HCT116 (cell line): ENCODE data around the gene SPRED3. TPM values are rescaled to one million over a fixed set of nuclear protein-coding genes. Genes with fewer than 3 reads are reported as not detected.

Experiments used
- ATAC-seq: fragments of 200-7000 bp; cut with Tn5 transposase; 2 replicates; pipeline ENCODE4 v1.9.1; 2020; ENCODE audit warnings: mild to moderate bottlenecking, moderate library complexity
- BruUV-seq: library from RNA; stranded (reverse); fragments of 400-500 nt; replicated peaks from 2 replicates; lab custom pipeline; 2021; lab: Mats Ljungman, UMichigan
- CTCF ChIA-PET: fragments of 300-600 bp; sonication (Branson Sonifier 250); formaldehyde crosslinking; loops from one replicate; lab custom pipeline; 2021; ENCODE audit warnings: antibody characterized with exemption; lab: Charles Lee
- POLR2A ChIA-PET: fragments of 300-600, 350-600 bp; sonication (Branson Sonifier 250); formaldehyde crosslinking; loops from one replicate; lab custom pipeline; 2021; ENCODE audit warnings: antibody characterized with exemption; lab: Charles Lee
- RAD21 ChIA-PET, 2 experiments: fragments of 300-600 bp; sonication (Branson Sonifier 250); formaldehyde crosslinking; loops; one replicate each; lab custom pipeline; 2023; ENCODE audit warnings: low total read pairs in 2 of 2; ENCODE audit not compliant: uncharacterized antibody in 2 of 2, unreplicated experiment in 2 of 2, low non-redundant PET in 1 of 2; lab: Charles Lee
- DNase-seq: peaks from one replicate; pipeline ENCODE4 v3.0.0-alpha.2; 2010; ENCODE audit warnings: low read depth, low spot score
- H2AFZ ChIP-seq: fragments of 200-600 bp; shearing (Covaris generic), sonication (generic); 2 replicates; pipeline ENCODE4 v1.6.1; 2017; ENCODE audit warnings: low read depth, mixed run types, mixed read lengths, antibody characterized with exemption, low read length; ENCODE audit not compliant: poor library complexity, severe bottlenecking
- H3K27ac ChIP-seq: 2 replicates; pipeline ENCODE4 v1.5.1; 2012; ENCODE audit warnings: low read depth, low read length
- H3K27me3 ChIP-seq: fragments of 200-600 bp; sonication (generic); 2 replicates; pipeline ENCODE4 v1.6.1; 2016; ENCODE audit warnings: mixed run types, low read length, mixed read lengths; ENCODE audit not compliant: insufficient read depth
- H3K36me3 ChIP-seq, 2 experiments: fragments of 200-500 bp in 1 of 2; fragments of 200-600 bp in 1 of 2; sonication (Bioruptor generic) in 1 of 2; sonication (generic) in 1 of 2; 2 replicates each; pipeline versions ENCODE4 v1.5.1 to v1.6.1; 2014 to 2016; ENCODE audit warnings: low read length in 2 of 2, inconsistent platforms in 1 of 2, mixed read lengths in 1 of 2, mixed run types in 1 of 2; ENCODE audit not compliant: insufficient read depth in 2 of 2, control insufficient read depth in 1 of 2
- H3K4me1 ChIP-seq, 2 experiments: fragments of 200-600 bp in 1 of 2; sonication (generic) in 1 of 2; 2 replicates each; pipeline versions ENCODE4 v1.5.1 to v1.6.1; 2012 to 2017; ENCODE audit warnings: low read length in 2 of 2, inconsistent platforms in 1 of 2, mild to moderate bottlenecking in 1 of 2, mixed read lengths in 1 of 2, mixed run types in 1 of 2, moderate library complexity in 1 of 2; ENCODE audit not compliant: insufficient read depth in 2 of 2, control insufficient read depth in 1 of 2
- H3K4me2 ChIP-seq: fragments of 200-600 bp; sonication (generic); 2 replicates; pipeline ENCODE4 v1.6.1; 2017; ENCODE audit warnings: mixed run types, low read length, mixed read lengths
- H3K4me3 ChIP-seq, 2 experiments: fragments of 200-600 bp in 1 of 2; sonication (generic) in 1 of 2; replicated peaks in 1 of 2; 2 replicates each; pipeline ENCODE4 v1.5.1; 2011 to 2016; ENCODE audit warnings: low read length in 2 of 2, control low read depth in 1 of 2, low read depth in 1 of 2, mild to moderate bottlenecking in 1 of 2, mixed read lengths in 1 of 2, mixed run types in 1 of 2
- H3K79me2 ChIP-seq: fragments of 200-600 bp; sonication (generic); 2 replicates; pipeline ENCODE4 v1.6.1; 2017; ENCODE audit warnings: mild to moderate bottlenecking, mixed run types, low read length, moderate library complexity, mixed read lengths; ENCODE audit not compliant: insufficient read depth
- H3K9ac ChIP-seq: fragments of 200-600 bp; sonication (generic); 2 replicates; pipeline ENCODE4 v1.6.1; 2016; ENCODE audit warnings: low read length, mixed read lengths
- H3K9me2 ChIP-seq: fragments of 200-600 bp; sonication (generic), shearing (Covaris generic); 2 replicates; pipeline ENCODE4 v1.6.1; 2017; ENCODE audit warnings: mixed run types, mild to moderate bottlenecking, moderate library complexity; ENCODE audit not compliant: insufficient read depth
- H3K9me3 ChIP-seq, 2 experiments: fragments of 200-500 bp in 1 of 2; fragments of 200-600 bp in 1 of 2; sonication (Bioruptor generic) in 1 of 2; sonication (generic) in 1 of 2; 2 replicates each; pipeline ENCODE4 v1.6.1; 2014 to 2017; ENCODE audit warnings: low read length in 2 of 2, mixed read lengths in 2 of 2, inconsistent platforms in 1 of 2, low read depth in 1 of 2, mild to moderate bottlenecking in 1 of 2, mixed run types in 1 of 2, moderate library complexity in 1 of 2; ENCODE audit not compliant: control insufficient read depth in 1 of 2, insufficient read depth in 1 of 2
- H4K20me1 ChIP-seq: fragments of 200-600 bp; sonication (generic), shearing (Covaris generic); 2 replicates; pipeline ENCODE4 v1.6.1; 2017; ENCODE audit warnings: mixed run types, mild to moderate bottlenecking, moderate library complexity; ENCODE audit not compliant: insufficient read depth
- CBX3 ChIP-seq: IDR thresholded peaks from 2 replicates; pipeline ENCODE4 v1.6.1; 2012; ENCODE audit warnings: low read depth
- EGR1 ChIP-seq: IDR thresholded peaks from 2 replicates; pipeline ENCODE4 v1.6.1; 2012; ENCODE audit warnings: low read depth
- ELF1 ChIP-seq: IDR thresholded peaks from 2 replicates; pipeline ENCODE4 v1.6.1; 2012; ENCODE audit warnings: low read depth, borderline replicate concordance
- EZH2 ChIP-seq: fragments of 200-600 bp; sonication (generic); IDR thresholded peaks from 2 replicates; pipeline ENCODE4 v1.6.1; 2017; ENCODE audit warnings: antibody characterized with exemption, mixed run types
- FOSL1 ChIP-seq: IDR thresholded peaks from 2 replicates; pipeline ENCODE4 v1.6.1; 2012; ENCODE audit warnings: low read depth
- SIN3A ChIP-seq: IDR thresholded peaks from 2 replicates; pipeline ENCODE4 v1.6.1; 2012; ENCODE audit warnings: low read depth
- TCF7L2 ChIP-seq: IDR thresholded peaks from 2 replicates; pipeline ENCODE4 v1.7.0; 2011; ENCODE audit warnings: borderline replicate concordance, inconsistent platforms; ENCODE audit not compliant: insufficient read depth, insufficient read length; ENCODE audit errors: extremely low read depth
- YY1 ChIP-seq: IDR thresholded peaks from 2 replicates; pipeline ENCODE4 v1.6.1; 2011; ENCODE audit warnings: low read length, low read depth, moderate library complexity, mild to moderate bottlenecking; ENCODE audit not compliant: insufficient replicate concordance; ENCODE audit errors: extremely low read depth
- intact Hi-C: fragments of 100-400 bp; cut with micrococcal nuclease; formaldehyde crosslinking; loops from 2 replicates; pipeline ENCODE4 v1.10.0; 2022
- total RNA-seq: library from RNA; stranded (reverse); gene quantifications from one replicate; pipeline ENCODE4 v1.2.1, GENCODE V29; 2021; ENCODE audit not compliant: unreplicated experiment
- TF ChIP-seq, protein P1 (sequence below): IDR thresholded peaks from 2 replicates; pipeline ENCODE4 v1.6.1; 2012
- TF ChIP-seq, protein P2 (sequence below): IDR thresholded peaks from 2 replicates; pipeline ENCODE4 v1.6.1; 2012; ENCODE audit warnings: low read depth
- TF ChIP-seq, protein P3 (sequence below), 3 experiments: fragments of 200-600 bp in 1 of 3; sonication (generic) in 1 of 3; IDR thresholded peaks in 2 of 3; conservative IDR thresholded peaks in 1 of 3; 2 replicates each; pipeline ENCODE4 v1.5.1; 2012 to 2017; ENCODE audit warnings: low read depth in 2 of 3, low read length in 2 of 3, antibody characterized with exemption in 1 of 3, borderline replicate concordance in 1 of 3, control low read depth in 1 of 3, mild to moderate bottlenecking in 1 of 3, mixed read lengths in 1 of 3, mixed run types in 1 of 3, moderate library complexity in 1 of 3; ENCODE audit not compliant: insufficient read depth in 1 of 3
- TF ChIP-seq, protein P4 (sequence below): IDR thresholded peaks from 2 replicates; pipeline ENCODE4 v1.6.1; 2011; ENCODE audit warnings: mild to moderate bottlenecking, low read length, moderate library complexity; ENCODE audit not compliant: insufficient replicate concordance; ENCODE audit errors: extremely low read depth

SPRED3 gene
- total RNA-seq, 1 experiment from 2014 or later, result 3.4 TPM

DNA sequence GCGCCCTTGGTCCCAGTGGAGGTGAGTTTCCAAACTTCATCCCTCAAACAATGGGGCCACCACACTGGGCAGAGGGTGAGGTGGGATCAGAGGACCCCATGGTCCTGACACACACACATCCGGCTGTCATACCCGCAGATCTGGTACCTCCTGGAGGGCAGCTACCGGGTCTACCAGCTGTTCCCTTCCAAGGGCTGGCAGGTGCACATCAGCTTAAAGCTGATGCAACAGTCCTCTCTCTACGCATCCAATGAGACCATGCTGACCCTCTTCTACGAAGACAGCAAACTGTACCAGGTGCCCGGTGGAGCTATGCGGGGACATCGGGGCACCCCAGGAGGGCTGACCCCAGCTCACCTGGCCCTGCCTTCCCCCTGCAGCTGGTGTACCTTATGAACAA lies 28.1 kb upstream of the SPRED3 start:
- RAD21 ChIA-PET, result no interaction called here
- DNase-seq (no peak), ATAC-seq (no peak)
- Histone ChIP-seq H3K9me2 (no peaks in the 10 kb centered on the region), H3K9me3 (no peaks in the 10 kb centered on the region), H4K20me1 (no peaks in the 10 kb centered on the region), H3K4me2 (no peak overlapping the region), H3K4me1 (peaks cover 8 to 20% of the 10 kb centered on the region in 2 experiments; a peak in 3 of 4 replicates), H3K36me3 (no peaks in the 10 kb centered on the region), H3K79me2 (no peaks in the 10 kb centered on the region), H3K9ac (no peak overlapping the region), H3K27ac (no peak overlapping the region), H3K27me3 (peaks cover 11% of the 10 kb centered on the region; the same call in 1 of the 2 replicates), H2AFZ (no peak overlapping the region), H3K4me3 (no peak overlapping the region)
- POLR2A ChIA-PET, result no interaction called here
- CTCF ChIA-PET, result no interaction called here
- TF ChIP-seq, protein P1, sequence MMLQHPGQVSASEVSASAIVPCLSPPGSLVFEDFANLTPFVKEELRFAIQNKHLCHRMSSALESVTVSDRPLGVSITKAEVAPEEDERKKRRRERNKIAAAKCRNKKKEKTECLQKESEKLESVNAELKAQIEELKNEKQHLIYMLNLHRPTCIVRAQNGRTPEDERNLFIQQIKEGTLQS, result no peak
- no peak for TF ChIP-seq FOSL1
- TF ChIP-seq SIN3A, result no peak
- TF ChIP-seq, protein P2, sequence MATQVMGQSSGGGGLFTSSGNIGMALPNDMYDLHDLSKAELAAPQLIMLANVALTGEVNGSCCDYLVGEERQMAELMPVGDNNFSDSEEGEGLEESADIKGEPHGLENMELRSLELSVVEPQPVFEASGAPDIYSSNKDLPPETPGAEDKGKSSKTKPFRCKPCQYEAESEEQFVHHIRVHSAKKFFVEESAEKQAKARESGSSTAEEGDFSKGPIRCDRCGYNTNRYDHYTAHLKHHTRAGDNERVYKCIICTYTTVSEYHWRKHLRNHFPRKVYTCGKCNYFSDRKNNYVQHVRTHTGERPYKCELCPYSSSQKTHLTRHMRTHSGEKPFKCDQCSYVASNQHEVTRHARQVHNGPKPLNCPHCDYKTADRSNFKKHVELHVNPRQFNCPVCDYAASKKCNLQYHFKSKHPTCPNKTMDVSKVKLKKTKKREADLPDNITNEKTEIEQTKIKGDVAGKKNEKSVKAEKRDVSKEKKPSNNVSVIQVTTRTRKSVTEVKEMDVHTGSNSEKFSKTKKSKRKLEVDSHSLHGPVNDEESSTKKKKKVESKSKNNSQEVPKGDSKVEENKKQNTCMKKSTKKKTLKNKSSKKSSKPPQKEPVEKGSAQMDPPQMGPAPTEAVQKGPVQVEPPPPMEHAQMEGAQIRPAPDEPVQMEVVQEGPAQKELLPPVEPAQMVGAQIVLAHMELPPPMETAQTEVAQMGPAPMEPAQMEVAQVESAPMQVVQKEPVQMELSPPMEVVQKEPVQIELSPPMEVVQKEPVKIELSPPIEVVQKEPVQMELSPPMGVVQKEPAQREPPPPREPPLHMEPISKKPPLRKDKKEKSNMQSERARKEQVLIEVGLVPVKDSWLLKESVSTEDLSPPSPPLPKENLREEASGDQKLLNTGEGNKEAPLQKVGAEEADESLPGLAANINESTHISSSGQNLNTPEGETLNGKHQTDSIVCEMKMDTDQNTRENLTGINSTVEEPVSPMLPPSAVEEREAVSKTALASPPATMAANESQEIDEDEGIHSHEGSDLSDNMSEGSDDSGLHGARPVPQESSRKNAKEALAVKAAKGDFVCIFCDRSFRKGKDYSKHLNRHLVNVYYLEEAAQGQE, result no peak
- TF ChIP-seq CBX3, result no peak
- no peak for TF ChIP-seq ELF1
- TF ChIP-seq EZH2, result no peak
- TF ChIP-seq YY1, result no peak
- TF ChIP-seq, protein P3, sequence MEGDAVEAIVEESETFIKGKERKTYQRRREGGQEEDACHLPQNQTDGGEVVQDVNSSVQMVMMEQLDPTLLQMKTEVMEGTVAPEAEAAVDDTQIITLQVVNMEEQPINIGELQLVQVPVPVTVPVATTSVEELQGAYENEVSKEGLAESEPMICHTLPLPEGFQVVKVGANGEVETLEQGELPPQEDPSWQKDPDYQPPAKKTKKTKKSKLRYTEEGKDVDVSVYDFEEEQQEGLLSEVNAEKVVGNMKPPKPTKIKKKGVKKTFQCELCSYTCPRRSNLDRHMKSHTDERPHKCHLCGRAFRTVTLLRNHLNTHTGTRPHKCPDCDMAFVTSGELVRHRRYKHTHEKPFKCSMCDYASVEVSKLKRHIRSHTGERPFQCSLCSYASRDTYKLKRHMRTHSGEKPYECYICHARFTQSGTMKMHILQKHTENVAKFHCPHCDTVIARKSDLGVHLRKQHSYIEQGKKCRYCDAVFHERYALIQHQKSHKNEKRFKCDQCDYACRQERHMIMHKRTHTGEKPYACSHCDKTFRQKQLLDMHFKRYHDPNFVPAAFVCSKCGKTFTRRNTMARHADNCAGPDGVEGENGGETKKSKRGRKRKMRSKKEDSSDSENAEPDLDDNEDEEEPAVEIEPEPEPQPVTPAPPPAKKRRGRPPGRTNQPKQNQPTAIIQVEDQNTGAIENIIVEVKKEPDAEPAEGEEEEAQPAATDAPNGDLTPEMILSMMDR (IDR thresholded peaks at IDR 0.05 in 2 of 3, conservative IDR thresholded peaks at IDR 0.05 in 1 of 3; ENCODE audit: borderline replicate concordance in 1 of 3, insufficient read depth in 1 of 3, low read depth in 2 of 3, low read length in 2 of 3), result no peak
- TF ChIP-seq, protein P4, sequence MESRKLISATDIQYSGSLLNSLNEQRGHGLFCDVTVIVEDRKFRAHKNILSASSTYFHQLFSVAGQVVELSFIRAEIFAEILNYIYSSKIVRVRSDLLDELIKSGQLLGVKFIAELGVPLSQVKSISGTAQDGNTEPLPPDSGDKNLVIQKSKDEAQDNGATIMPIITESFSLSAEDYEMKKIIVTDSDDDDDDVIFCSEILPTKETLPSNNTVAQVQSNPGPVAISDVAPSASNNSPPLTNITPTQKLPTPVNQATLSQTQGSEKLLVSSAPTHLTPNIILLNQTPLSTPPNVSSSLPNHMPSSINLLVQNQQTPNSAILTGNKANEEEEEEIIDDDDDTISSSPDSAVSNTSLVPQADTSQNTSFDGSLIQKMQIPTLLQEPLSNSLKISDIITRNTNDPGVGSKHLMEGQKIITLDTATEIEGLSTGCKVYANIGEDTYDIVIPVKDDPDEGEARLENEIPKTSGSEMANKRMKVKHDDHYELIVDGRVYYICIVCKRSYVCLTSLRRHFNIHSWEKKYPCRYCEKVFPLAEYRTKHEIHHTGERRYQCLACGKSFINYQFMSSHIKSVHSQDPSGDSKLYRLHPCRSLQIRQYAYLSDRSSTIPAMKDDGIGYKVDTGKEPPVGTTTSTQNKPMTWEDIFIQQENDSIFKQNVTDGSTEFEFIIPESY, result no peak
- no peak for TF ChIP-seq EGR1
- TF ChIP-seq TCF7L2, result no peak
- no TSS peak for BruUV-seq
- intact Hi-C loops, result no loop called here
